A673 (cell line): Measurements from ENCODE around the gene GRK4. TPM values are rescaled to one million over a fixed set of nuclear protein-coding genes. Genes with fewer than 3 reads are reported as not detected.

Experiments
- BruUV-seq: library from RNA; stranded (reverse); fragments of 400-500 nt; replicated peaks from 2 replicates; lab custom pipeline; 2021; lab: Mats Ljungman, UMichigan
- CTCF ChIA-PET: fragments of 300-600 bp; sonication (Branson Sonifier 250); formaldehyde crosslinking; loops from one replicate; lab custom pipeline; 2022; ENCODE audit warnings: antibody characterized with exemption; lab: Charles Lee
- POLR2A ChIA-PET: fragments of 300-600 bp; sonication (Branson Sonifier 250); formaldehyde crosslinking; loops from one replicate; lab custom pipeline; 2022; ENCODE audit warnings: antibody characterized with exemption; ENCODE audit not compliant: low non-redundant PET; lab: Charles Lee
- DNase-seq: peaks from one replicate; pipeline ENCODE4 v3.0.0-alpha.2; 2015; ENCODE audit warnings: low spot score
- H3K27ac ChIP-seq: fragments of 200-600 bp; sonication (generic); 2 replicates; pipeline ENCODE4 v1.5.1; 2016; ENCODE audit warnings: mixed run types, low read depth, mild to moderate bottlenecking, mixed read lengths, antibody characterized with exemption, low read length; ENCODE audit not compliant: poor library complexity, severe bottlenecking
- H3K27me3 ChIP-seq: fragments of 200-600 bp; sonication (generic); replicated peaks from 2 replicates; pipeline ENCODE4 v1.6.1; 2017; ENCODE audit warnings: mixed run types, low read depth, mild to moderate bottlenecking, mixed read lengths, antibody characterized with exemption, low read length; ENCODE audit not compliant: insufficient read depth, poor library complexity
- H3K36me3 ChIP-seq: fragments of 200-600 bp; sonication (generic); 2 replicates; pipeline ENCODE4 v1.6.1; 2016; ENCODE audit warnings: mixed run types, mild to moderate bottlenecking, mixed read lengths, antibody characterized with exemption, low read length; ENCODE audit not compliant: insufficient read depth, poor library complexity, severe bottlenecking
- H3K4me1 ChIP-seq: fragments of 200-600 bp; sonication (generic); 2 replicates; pipeline ENCODE4 v1.6.1; 2017; ENCODE audit warnings: mixed run types, mild to moderate bottlenecking, mixed read lengths, antibody characterized with exemption, low read length; ENCODE audit not compliant: insufficient read depth, poor library complexity, severe bottlenecking
- H3K4me3 ChIP-seq: fragments of 200-600 bp; sonication (generic); 2 replicates; pipeline ENCODE4 v1.5.1; 2016; ENCODE audit warnings: low read depth, mixed run types, mild to moderate bottlenecking, mixed read lengths, low read length; ENCODE audit not compliant: poor library complexity, severe bottlenecking
- H3K9me3 ChIP-seq: fragments of 200-600 bp; sonication (generic); 2 replicates; pipeline ENCODE4 v1.6.1; 2016; ENCODE audit warnings: mixed run types, low read depth, mild to moderate bottlenecking, mixed read lengths, antibody characterized with exemption, low read length; ENCODE audit not compliant: poor library complexity, severe bottlenecking
- CTCF ChIP-seq: fragments of 300-800, 200-600 bp; sonication (generic); conservative IDR thresholded peaks from 2 replicates; pipeline ENCODE4 v1.5.1; 2017; ENCODE audit warnings: low read depth, mild to moderate bottlenecking, antibody characterized with exemption, low read length, moderate library complexity, mixed read lengths
- EZH2 ChIP-seq: fragments of 200-600 bp; sonication (generic); IDR thresholded peaks from 2 replicates; pipeline ENCODE4 v1.6.1; 2017; ENCODE audit warnings: borderline replicate concordance, low read depth, mild to moderate bottlenecking, mixed read lengths, antibody characterized with exemption, low read length; ENCODE audit not compliant: poor library complexity, severe bottlenecking
- intact Hi-C: fragments of 100-400 bp; cut with micrococcal nuclease; formaldehyde crosslinking; loops from one replicate; pipeline ENCODE4 v1.10.0; 2022; ENCODE audit not compliant: unreplicated experiment
- total RNA-seq: library from RNA; stranded (reverse); gene quantifications from 2 replicates; pipeline ENCODE4 v1.2.3, GENCODE V29; 2021

Gene GRK4
- total RNA-seq, 1 experiment from 2014 or later, result 5.9 TPM

- BruUV-seq, result no TSS peak
- CTCF ChIA-PET, result no interaction called here
- intact Hi-C loops, result loop anchor here (10.0 kb wide), 1 partner anchor 275 kb away; no protein-coding TSS in a partner anchor
- POLR2A ChIA-PET, result interaction anchor here (0.6 kb wide), 1 partner anchor 622 kb away, joined by 3 read pairs; no protein-coding TSS in a partner anchor
- Histone ChIP-seq H3K27me3 (no peaks in the 10 kb centered on the region), H3K9me3 (no peaks in the 10 kb centered on the region), H3K27ac (no peak overlapping the region), H3K36me3 (no peaks in the 10 kb centered on the region), H3K4me3 (no peak overlapping the region), H3K4me1 (no peaks in the 10 kb centered on the region)
- TF ChIP-seq EZH2 (no peak), CTCF (no peak)
- DNase-seq, result no peak
These were observed 76.5 kb downstream of the GRK4 start for GRCh38 chr4:3039706-3040366.

GRCh38 chr4:3040452-3041191 is 77.3 kb downstream of the GRK4 start:
- Histone ChIP-seq H3K27ac (no peak overlapping the region), H3K9me3 (no peaks in the 10 kb centered on the region), H3K27me3 (no peaks in the 10 kb centered on the region), H3K4me3 (no peak overlapping the region), H3K4me1 (no peaks in the 10 kb centered on the region), H3K36me3 (no peaks in the 10 kb centered on the region)
- intact Hi-C loops, result no loop called here
- no TSS peak for BruUV-seq
- POLR2A ChIA-PET, result no interaction called here
- no peak for DNase-seq
- TF ChIP-seq EZH2, result no peak
- no peak for TF ChIP-seq CTCF
- CTCF ChIA-PET, result no interaction called here

- Histone ChIP-seq H3K36me3 (no peaks in the 10 kb centered on the region), H3K27me3 (no peaks in the 10 kb centered on the region), H3K9me3 (no peaks in the 10 kb centered on the region), H3K4me1 (no peaks in the 10 kb centered on the region), H3K4me3 (no peak overlapping the region), H3K27ac (no peak overlapping the region)
- intact Hi-C loops, result no loop called here
- BruUV-seq, result no TSS peak
- CTCF ChIA-PET, result interaction anchor here (0.5 kb wide), 1 partner anchor 277 kb away, joined by 4 read pairs; no protein-coding TSS in a partner anchor
- TF ChIP-seq CTCF (no peak), EZH2 (no peak)
- no peak for DNase-seq
- POLR2A ChIA-PET, result no interaction called here
These were observed 78.1 kb downstream of the GRK4 start for GRCh38 chr4:3041192-3042142.
